Calu3 (cell line): ENCODE data around the gene CIB4. TPM values are rescaled to one million over a fixed set of nuclear protein-coding genes. Genes with fewer than 3 reads are reported as not detected.

ENCODE experiments used
- BruUV-seq: library from RNA; stranded (reverse); fragments of 400-500 nt; replicated peaks from 2 replicates; lab custom pipeline; 2021; lab: Mats Ljungman, UMichigan
- CTCF ChIA-PET: fragments of 300-600 bp; sonication (Branson Sonifier 250); formaldehyde crosslinking; loops from one replicate; lab custom pipeline; 2022; ENCODE audit warnings: antibody characterized with exemption; lab: Charles Lee
- DNase-seq: peaks from one replicate; pipeline ENCODE4 v3.0.0; 2022
- H3K27ac Mint-ChIP-seq: one replicate; pipeline ENCODE4 v1.8.0; 2022; ENCODE audit warnings: mixed read lengths; ENCODE audit not compliant: unreplicated experiment
- H3K27me3 Mint-ChIP-seq: one replicate; pipeline ENCODE4 v1.8.0; 2022; ENCODE audit warnings: mixed read lengths; ENCODE audit not compliant: unreplicated experiment
- H3K36me3 Mint-ChIP-seq: one replicate; pipeline ENCODE4 v1.8.0; 2022; ENCODE audit warnings: mild to moderate bottlenecking, moderate library complexity, mixed read lengths; ENCODE audit not compliant: insufficient read depth, unreplicated experiment
- H3K4me1 Mint-ChIP-seq: one replicate; pipeline ENCODE4 v1.8.0; 2022; ENCODE audit warnings: mild to moderate bottlenecking, low read depth, mixed read lengths; ENCODE audit not compliant: unreplicated experiment
- H3K4me3 Mint-ChIP-seq: one replicate; pipeline ENCODE4 v1.8.0; 2022; ENCODE audit warnings: mild to moderate bottlenecking, low read depth, moderate library complexity, mixed read lengths; ENCODE audit not compliant: unreplicated experiment
- H3K9me3 Mint-ChIP-seq: one replicate; pipeline ENCODE4 v1.8.0; 2022; ENCODE audit warnings: low read depth, mixed read lengths; ENCODE audit not compliant: unreplicated experiment
- CTCF ChIP-seq: fragments of 200-600 bp; IDR thresholded peaks from one replicate; pipeline ENCODE4 v1.8.0; 2022; ENCODE audit warnings: antibody characterized with exemption; ENCODE audit not compliant: unreplicated experiment
- intact Hi-C: fragments of 100-400 bp; cut with micrococcal nuclease; formaldehyde crosslinking; loops from one replicate; pipeline ENCODE4 v1.10.0; 2022; ENCODE audit not compliant: unreplicated experiment
- total RNA-seq: library from RNA; stranded (reverse); gene quantifications from 2 replicates; pipeline ENCODE4 v1.2.3, GENCODE V29; 2022

Gene CIB4
- total RNA-seq, 1 experiment from 2014 or later, result not detected

GRCh38 chr2:26598336-26598995 is 42.7 kb downstream of the CIB4 start:
- no TSS peak for BruUV-seq
- H3K9me3 Mint-ChIP-seq, result no peaks in the 10 kb centered on the region
- no peak overlapping the region for H3K27ac Mint-ChIP-seq
- intact Hi-C loops, result no loop called here
- H3K4me1 Mint-ChIP-seq, result no peaks in the 10 kb centered on the region
- CTCF ChIA-PET, result interaction anchor here (0.7 to 1.6 kb wide), 4 partner anchors 8 to 740 kb away, joined by 3 to 5 read pairs (median 4); no protein-coding TSS in a partner anchor
- no peak for DNase-seq
- H3K27me3 Mint-ChIP-seq, result peaks cover 75% of the 10 kb centered on the region
- no peaks in the 10 kb centered on the region for H3K36me3 Mint-ChIP-seq
- H3K4me3 Mint-ChIP-seq, result no peak overlapping the region
- TF ChIP-seq CTCF, result no peak

- no peaks in the 10 kb centered on the region for H3K36me3 Mint-ChIP-seq
- no peak for TF ChIP-seq CTCF
- no TSS peak for BruUV-seq
- peaks cover 75% of the 10 kb centered on the region for H3K27me3 Mint-ChIP-seq
- CTCF ChIA-PET, result interaction anchor here (0.6 to 0.9 kb wide), 4 partner anchors 19 to 272 kb away, joined by 3 to 4 read pairs (median 3); no protein-coding TSS in a partner anchor
- DNase-seq, result no peak
- intact Hi-C loops, result no loop called here
- H3K9me3 Mint-ChIP-seq, result no peaks in the 10 kb centered on the region
- H3K27ac Mint-ChIP-seq, result no peak overlapping the region
- no peaks in the 10 kb centered on the region for H3K4me1 Mint-ChIP-seq
- no peak overlapping the region for H3K4me3 Mint-ChIP-seq
These were observed 44.0 kb downstream of the CIB4 start for GRCh38 chr2:26597197-26597596.

GRCh38 chr2:26595146-26595545 is 46.0 kb downstream of the CIB4 start:
- H3K36me3 Mint-ChIP-seq, result no peaks in the 10 kb centered on the region
- H3K4me3 Mint-ChIP-seq, result no peak overlapping the region
- TF ChIP-seq CTCF, result no peak
- no peak for DNase-seq
- CTCF ChIA-PET, result no interaction called here
- H3K27ac Mint-ChIP-seq, result no peak overlapping the region
- H3K9me3 Mint-ChIP-seq, result no peaks in the 10 kb centered on the region
- intact Hi-C loops, result no loop called here
- peaks cover 79% of the 10 kb centered on the region for H3K27me3 Mint-ChIP-seq
- no peaks in the 10 kb centered on the region for H3K4me1 Mint-ChIP-seq
- BruUV-seq, result no TSS peak

DNA sequence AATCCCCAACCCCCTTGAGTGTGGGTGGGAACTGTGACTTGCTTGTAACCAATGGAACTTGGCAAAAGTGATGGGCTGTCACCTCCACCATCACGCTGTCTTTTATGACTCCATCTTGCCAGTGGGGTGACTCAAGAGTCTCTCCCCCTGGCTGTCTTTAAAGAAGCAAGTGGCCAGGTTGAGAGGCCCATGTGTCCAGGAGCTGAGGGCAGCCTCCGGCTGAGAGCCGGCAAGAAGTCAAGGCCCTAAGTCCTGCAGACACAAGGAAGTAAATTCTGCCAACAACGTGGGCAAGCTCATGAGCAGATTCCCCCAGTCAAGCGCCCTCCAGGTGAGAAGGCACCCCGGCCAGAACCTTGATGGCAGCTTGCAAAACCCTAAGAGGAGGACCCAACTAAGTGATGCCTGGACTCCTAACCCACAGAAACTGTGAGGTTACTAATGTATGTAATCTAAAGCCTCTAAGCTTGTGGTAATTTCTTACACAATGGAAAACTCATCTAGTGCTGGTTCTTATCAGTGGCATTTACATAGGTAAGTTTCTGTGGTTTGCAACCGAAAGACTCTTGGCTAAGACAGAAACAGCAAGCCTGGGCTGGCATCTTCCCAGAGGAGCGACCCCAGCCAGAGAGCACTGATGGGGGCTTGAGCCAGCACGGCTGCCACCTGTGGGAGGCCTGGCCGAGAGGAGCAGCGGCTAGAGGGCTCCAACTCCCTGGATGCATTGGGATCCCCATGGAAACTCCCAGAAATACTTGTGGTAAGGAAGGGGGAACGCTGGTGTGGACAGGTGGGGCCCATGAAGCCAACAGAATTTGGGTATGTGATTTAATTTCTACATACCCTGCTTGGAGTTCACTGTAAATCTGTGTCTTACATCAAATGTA is 49.3 kb downstream of the CIB4 start:
- Mint-ChIP-seq H3K4me1 (no peaks in the 10 kb centered on the region), H3K4me3 (no peak overlapping the region), H3K27me3 (peaks cover 91% of the 10 kb centered on the region), H3K9me3 (no peaks in the 10 kb centered on the region), H3K36me3 (no peaks in the 10 kb centered on the region), H3K27ac (no peak overlapping the region)
- no peak for DNase-seq
- BruUV-seq, result no TSS peak
- intact Hi-C loops, result no loop called here
- CTCF ChIA-PET, result no interaction called here
- no peak for TF ChIP-seq CTCF
